Posterior vena cava (tissue), 2 donors: ENCODE data around the gene CDK5RAP1. TPM values are rescaled to one million over a fixed set of nuclear protein-coding genes. Genes with fewer than 3 reads are reported as not detected.

ENCODE experiments used
- DNase-seq: peaks from one replicate; pipeline ENCODE4 v3.0.0-alpha.2; 2020; ENCODE audit warnings: low spot score
- intact Hi-C, 2 donors: fragments of 100-400 bp; cut with DNase I; formaldehyde crosslinking; loops; one replicate each; pipeline versions ENCODE4 v1.14.1 to v1.14.2; 2022 to 2023
- total RNA-seq, 2 donors: library from RNA; stranded (reverse); fragmentation: NEBNext Ultra II Directional; extraction: Animal tissue kit (Norgen Biotek cat#: 25700); gene quantifications; one replicate each; pipeline ENCODE4 v1.2.1, GENCODE V29; 2021
- donor health status: DM: yes; HTN: yes; CAD: no.
- donor health status: DM: yes; HTN: yes; CAD: no.

CDK5RAP1 gene
- total RNA-seq, 2 donors from 2014 or later = 15.9 to 19.8 TPM

DNA sequence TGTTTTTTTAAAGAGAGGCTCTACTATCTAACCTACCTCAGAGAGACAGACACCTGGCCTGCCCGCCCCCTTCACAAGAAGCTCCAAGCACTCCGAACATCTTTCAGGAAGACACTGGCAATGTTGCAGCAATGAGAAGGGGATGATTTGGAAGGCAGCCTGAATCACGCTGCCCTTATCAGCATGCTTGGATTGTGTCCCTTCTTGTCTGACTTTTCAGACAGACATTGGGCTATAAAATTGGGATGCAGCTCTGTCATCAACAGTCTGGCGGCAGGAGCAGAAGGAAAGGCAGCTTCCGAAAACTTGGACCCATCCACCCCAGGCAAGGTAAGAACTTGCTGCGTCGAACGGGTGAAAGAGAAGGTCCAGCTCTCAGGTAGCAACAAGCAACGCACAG, 56.0 kb downstream of the CDK5RAP1 start:
- intact Hi-C loops = no loop called here
- DNase-seq = no peak

GRCh38 chr20:33343521-33343920, 57.8 kb downstream of the CDK5RAP1 start:
- intact Hi-C loops = no loop called here

GRCh38 chr20:33339515-33340058, 61.7 kb downstream of the CDK5RAP1 start:
- intact Hi-C loops = no loop called here
- peak; percentile 64 for DNase-seq

More at GRCh38 chr20:33343521-33343920, 57.8 kb downstream of the CDK5RAP1 start:
- DNase-seq = peak; percentile 35

GRCh38 chr20:33338467-33339258, 62.7 kb downstream of the CDK5RAP1 start:
- DNase-seq = peak; percentile 1
- intact Hi-C loops = no loop called here

DNA sequence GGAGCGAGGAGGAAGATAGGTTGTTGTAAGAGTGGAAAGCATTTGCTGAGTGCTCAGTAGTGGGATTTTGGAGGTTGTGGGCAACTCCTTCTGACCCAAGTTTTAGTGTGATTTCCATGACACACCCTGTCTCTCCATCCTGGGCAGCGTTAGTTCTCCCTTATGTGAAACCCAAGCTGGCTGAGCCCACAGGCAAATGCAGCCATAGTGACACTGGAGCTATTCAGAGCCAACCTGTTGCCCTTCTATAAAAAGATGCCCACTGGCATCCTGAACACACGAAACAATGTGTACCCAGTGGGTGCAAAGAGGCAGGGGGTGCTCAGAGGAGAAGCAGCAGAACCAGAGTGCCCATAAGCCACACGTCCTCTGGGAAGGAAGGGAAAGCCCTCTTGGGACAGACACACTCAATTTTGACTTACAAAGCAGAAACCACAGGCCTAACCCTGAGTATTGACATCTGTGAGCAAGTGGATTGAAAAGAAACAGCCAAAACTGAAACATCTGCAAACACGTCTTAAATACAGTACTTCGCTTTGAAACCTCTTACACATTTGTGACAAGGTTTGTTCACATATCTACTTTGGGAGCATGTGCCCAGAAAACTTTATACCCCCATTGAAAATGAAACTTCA, 63.7 kb downstream of the CDK5RAP1 start:
- intact Hi-C loops = no loop called here
- DNase-seq = no peak

GRCh38 chr20:33337119-33337518, 64.2 kb downstream of the CDK5RAP1 start:
- DNase-seq = no peak
- intact Hi-C loops = no loop called here

DNA sequence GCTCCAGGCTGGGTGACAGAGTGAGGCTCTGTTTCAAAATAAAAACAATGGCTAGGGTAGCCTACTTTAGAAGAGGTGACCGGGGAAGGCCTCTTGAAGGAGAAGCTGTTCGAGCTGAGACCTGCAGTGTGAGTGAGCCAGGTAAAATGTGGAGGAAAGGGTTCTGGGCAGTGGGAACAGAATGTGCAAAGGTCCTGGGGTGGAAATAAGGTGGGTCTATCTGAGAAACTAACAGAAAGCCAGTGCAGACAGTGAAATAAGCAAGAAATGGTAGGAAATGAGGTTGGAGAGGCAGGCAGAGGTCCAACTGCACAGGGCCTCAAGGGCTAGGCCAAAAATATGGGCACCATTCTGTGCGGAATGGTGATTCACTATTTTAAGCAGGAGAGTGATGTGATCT, 64.9 kb downstream of the CDK5RAP1 start:
- no peak for DNase-seq
- intact Hi-C loops = no loop called here

- intact Hi-C loops = no loop called here
- no peak for DNase-seq
These were observed 67.2 kb downstream of the CDK5RAP1 start for GRCh38 chr20:33334111-33334510.

DNA sequence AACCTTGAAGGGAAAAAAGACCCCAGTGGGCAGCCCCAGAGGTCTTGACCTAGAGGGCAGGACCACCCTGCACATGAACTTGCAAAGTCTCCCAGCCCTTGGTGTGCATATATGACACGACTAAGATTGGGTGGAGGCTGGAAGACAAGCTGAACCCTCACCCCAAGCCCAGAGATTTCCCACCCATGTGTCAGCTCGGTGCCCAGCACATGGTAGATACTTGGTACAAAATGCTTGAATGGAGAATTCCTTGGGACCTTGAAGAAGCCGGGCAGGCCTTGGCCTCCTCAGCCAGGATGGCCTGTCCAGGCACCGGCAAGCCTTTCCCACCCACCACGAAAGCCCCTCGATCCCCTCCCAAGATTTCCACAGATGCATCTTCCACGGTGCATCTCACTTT, 67.7 kb downstream of the CDK5RAP1 start:
- no peak for DNase-seq
- intact Hi-C loops = no loop called here

DNA sequence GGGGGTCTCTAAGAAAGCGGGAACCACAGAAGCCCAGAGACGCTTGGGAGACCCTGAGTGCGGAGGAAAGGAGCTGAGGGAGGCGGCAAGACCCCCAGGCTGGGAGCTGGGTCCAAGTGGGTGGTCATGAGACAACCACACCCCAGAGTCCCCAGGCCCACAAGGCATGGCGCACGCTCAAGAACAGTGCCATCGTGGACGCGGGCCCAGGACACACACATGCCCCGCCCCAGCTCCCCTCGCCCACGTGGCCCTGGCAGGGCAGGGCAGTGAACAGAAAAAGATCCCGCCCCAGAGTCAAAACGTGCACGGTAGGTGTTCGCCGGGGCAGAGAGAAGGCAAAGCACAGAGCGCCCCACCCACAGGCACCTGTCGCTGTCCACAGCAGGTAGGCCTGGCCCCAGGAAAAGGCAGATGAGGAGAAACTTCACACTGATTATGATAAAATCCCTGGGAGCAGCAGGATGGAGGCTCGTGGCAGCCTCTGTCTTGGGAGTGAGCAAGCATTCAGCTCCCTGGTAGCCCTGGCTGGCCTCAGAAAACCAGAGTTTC, 68.3 kb downstream of the CDK5RAP1 start:
- intact Hi-C loops = no loop called here

DNA sequence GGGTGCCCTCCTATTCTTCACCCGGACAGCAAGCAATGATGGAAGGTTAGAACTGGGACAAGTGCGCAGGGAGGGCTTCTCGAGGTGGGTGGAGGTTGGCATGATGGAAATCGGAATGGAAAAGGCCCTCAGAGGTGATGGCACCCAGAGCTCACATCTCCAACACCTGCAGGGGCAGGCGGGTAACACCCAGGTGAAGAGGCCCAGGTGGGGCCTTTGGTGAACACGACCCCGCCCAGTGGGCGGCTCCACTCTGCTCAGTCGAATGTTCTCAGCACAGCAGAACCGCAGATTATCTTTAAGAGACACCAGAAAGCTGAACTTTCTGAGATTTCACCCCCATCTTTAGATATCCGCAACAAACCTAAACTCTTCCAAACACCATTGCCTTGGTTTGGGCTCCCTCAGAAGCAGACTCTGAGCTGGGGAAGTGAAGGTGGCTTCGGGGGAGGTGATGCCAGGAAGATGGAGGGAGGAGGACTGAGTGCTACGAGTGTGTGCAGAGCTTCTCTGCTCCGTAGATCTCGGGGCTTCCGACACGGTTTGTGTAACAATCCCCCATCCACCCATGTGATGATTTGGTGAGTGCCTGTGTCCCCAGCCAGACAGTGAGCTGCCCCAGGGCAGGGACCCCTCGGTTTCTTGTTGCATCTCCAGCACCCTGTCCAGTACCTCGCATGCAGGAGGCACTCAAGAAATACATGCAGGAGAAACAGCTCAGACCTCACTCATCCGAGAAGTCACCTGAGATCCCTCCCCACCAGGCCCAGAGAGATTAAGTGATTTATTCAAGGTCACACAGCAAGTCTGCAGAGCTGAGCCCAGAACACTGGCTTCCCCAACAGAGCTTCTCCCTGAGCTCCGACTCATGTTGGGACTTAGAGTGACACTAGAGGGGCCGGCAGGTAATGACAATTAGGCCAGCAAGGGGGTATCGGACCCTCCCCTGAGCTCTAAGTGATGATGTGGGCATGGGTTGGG, 72.9 kb downstream of the CDK5RAP1 start:
- intact Hi-C loops = no loop called here
- no peak for DNase-seq

More for the DNA sequence above, 68.3 kb downstream of the CDK5RAP1 start:
- no peak for DNase-seq

GRCh38 chr20:33325350-33325749, 76.0 kb downstream of the CDK5RAP1 start:
- intact Hi-C loops = no loop called here

DNA sequence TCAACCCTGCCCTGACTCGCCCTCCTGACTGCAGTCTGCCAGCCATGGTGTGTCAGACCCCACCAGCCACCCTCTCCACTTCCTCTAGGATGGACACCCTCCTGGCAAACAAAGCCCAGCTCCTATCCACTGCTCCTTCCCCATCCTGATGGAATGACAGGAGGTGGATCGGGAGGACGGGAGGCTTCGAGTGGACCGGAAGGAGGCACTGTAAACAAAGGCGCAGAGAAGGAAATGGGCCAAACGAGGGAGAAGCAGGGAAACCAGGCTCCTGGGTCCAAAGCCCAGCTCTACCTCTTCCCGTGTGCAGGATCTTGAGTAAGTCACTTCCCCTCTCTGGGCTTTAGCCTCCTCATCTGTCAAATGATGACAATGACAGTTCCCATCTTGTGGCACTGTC, 78.1 kb downstream of the CDK5RAP1 start:
- intact Hi-C loops = no loop called here
- no peak for DNase-seq

More at GRCh38 chr20:33325350-33325749, 76.0 kb downstream of the CDK5RAP1 start:
- DNase-seq = no peak

DNA sequence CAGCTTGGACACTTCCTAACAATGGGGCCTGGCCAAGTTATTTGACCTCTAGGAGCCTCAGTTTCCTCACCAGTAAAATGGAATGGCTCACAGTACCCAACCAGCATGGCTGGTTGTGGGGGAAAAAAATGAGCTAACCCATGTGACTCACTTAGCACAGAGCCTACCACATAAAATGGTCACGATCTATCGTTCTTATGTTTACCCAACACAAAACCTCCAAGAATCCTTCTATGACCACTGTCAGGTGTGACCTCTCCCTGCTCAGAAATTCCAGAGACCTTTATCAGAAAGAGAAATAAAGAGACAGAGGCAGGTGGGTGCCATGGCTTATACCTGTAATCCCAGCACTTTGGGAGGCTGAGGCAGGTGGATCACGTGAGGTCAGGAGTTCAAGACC, 78.9 kb downstream of the CDK5RAP1 start:
- intact Hi-C loops = no loop called here
- DNase-seq = no peak

- intact Hi-C loops = no loop called here
These were observed 81.3 kb downstream of the CDK5RAP1 start for GRCh38 chr20:33320006-33320405.

GRCh38 chr20:33318096-33318429, 83.3 kb downstream of the CDK5RAP1 start:
- intact Hi-C loops = no loop called here
- DNase-seq = no peak

More at GRCh38 chr20:33320006-33320405, 81.3 kb downstream of the CDK5RAP1 start:
- DNase-seq = no peak

DNA sequence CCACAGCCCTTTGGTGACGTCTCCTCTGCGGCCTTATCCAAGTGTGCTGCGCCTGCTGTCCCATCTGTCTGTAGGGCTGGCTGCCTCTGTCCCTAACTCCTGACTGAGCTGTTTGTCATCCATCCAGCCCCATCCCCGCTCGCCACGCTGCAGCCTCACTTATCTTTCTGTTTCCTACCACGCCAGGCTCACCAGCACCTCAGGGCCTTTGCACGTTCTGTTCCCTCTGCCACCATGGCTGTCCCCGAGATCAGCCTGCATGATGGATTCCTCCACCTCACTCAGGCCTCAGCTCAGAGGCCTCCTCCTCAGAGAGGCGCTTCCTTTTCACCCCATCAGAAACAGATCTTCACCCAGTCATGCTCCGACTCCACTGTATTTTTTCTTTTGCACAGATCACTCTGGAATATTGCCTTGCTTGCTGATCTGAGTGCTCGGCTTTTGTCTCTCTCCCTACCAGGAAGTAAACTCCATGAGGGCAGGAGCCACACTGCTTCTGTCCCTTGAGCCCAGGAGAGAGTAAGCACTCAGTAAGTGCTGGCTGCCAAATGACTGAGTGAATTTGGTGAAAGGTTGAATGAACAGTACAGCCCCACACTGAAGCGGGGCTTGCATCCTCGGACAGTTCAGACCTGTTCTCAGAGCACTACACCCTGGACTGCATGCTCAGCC, 83.8 kb downstream of the CDK5RAP1 start:
- intact Hi-C loops = no loop called here
- DNase-seq = no peak

DNA sequence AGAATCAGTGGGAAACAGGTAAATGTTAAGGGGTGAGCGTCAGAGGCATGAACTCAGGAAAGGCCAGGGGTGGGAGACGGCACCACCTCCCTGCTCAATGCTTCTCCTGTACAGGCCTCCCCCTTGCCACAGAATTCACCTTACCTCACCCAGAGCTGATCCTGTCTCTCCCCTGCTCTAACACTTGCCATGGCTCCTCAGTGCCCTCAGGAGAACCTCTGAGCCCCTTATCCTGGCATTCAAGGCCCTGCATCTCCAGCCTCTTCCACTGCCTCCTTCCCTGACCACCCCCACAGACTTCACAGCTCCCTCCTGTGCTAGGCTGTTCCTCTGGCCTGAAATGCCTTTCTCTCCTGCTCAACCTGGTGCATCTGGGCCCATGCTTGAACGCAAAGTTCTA, 84.4 kb downstream of the CDK5RAP1 start:
- intact Hi-C loops = no loop called here
- no peak for DNase-seq

GRCh38 chr20:33316343-33316742, 85.0 kb downstream of the CDK5RAP1 start:
- DNase-seq = no peak
- intact Hi-C loops = no loop called here
